RPMI7951 (cell line): ENCODE measurements around the gene ZCCHC10. TPM values are rescaled to one million over a fixed set of nuclear protein-coding genes. Genes with fewer than 3 reads are reported as not detected.
"Not testable (repeated sequence)": the region's sequence is repeated elsewhere in the genome, so short reads cannot be mapped to it uniquely, and the experiment has no call there.

Source experiments
- DNase-seq: peaks from one replicate; pipeline ENCODE4 v3.0.0-alpha.2; 2012; ENCODE audit warnings: low read depth
- total RNA-seq: library from RNA; depleted of rRNA; stranded (reverse); fragments of >200 nt; shearing (Covaris generic); gene quantifications from 2 replicates; pipeline ENCODE4 v1.2.3, GENCODE V29; 2014; rRNA removed

The ZCCHC10 gene
- 20.1 and 33.3 TPM in 2 replicates for total RNA-seq

- DNase-seq = peak; percentile 88
These were observed at the start of gene ZCCHC10 for GRCh38 chr5:133025804-133026663. TSS of gene ZCCHC10 (minus strand) at chr5:133026549. CDS start at chr5:133026537, 12 bp downstream.

GRCh38 chr5:133075572-133076536 lies 49.5 kb upstream of the ZCCHC10 start:
- no peak for DNase-seq

- no peak for DNase-seq
These were observed 45.7 kb upstream of the ZCCHC10 start for GRCh38 chr5:133072021-133072420.

GRCh38 chr5:133066045-133066444 lies 39.7 kb upstream of the ZCCHC10 start:
- no peak for DNase-seq

- DNase-seq = no peak
These were observed 39.1 kb upstream of the ZCCHC10 start for GRCh38 chr5:133065471-133065870.

GRCh38 chr5:133063965-133064364 lies 37.6 kb upstream of the ZCCHC10 start:
- DNase-seq = no peak

GRCh38 chr5:133062276-133062675 lies 35.9 kb upstream of the ZCCHC10 start:
- no peak for DNase-seq

GRCh38 chr5:133059621-133060020 lies 33.3 kb upstream of the ZCCHC10 start:
- no peak for DNase-seq

GRCh38 chr5:133056891-133057290 lies 30.5 kb upstream of the ZCCHC10 start:
- no peak for DNase-seq

GRCh38 chr5:133054697-133055471 lies 28.5 kb upstream of the ZCCHC10 start:
- no peak for DNase-seq

- DNase-seq = no peak
These were observed 27.1 kb upstream of the ZCCHC10 start for GRCh38 chr5:133053448-133053847.

- DNase-seq = peak; percentile 62
These were observed 26.2 kb upstream of the ZCCHC10 start for GRCh38 chr5:133052317-133053175.

GRCh38 chr5:133051542-133052316 lies 25.4 kb upstream of the ZCCHC10 start, which contains the start of gene HSPA4:
TSS of gene HSPA4 (plus strand) at chr5:133052013. CDS start at chr5:133052251, 238 bp downstream.
- DNase-seq = peak; percentile 96

- DNase-seq = no peak
These were observed 24.8 kb upstream of the ZCCHC10 start for GRCh38 chr5:133051061-133051541.

- DNase-seq = no peak
These were observed 24.2 kb upstream of the ZCCHC10 start for GRCh38 chr5:133050521-133050920.

GRCh38 chr5:133049726-133050048 lies 23.3 kb upstream of the ZCCHC10 start:
- no peak for DNase-seq

GRCh38 chr5:133048993-133049725 lies 22.8 kb upstream of the ZCCHC10 start:
- no peak for DNase-seq

- DNase-seq = no peak
These were observed 21.1 kb upstream of the ZCCHC10 start for GRCh38 chr5:133047404-133047803.

GRCh38 chr5:133046560-133046959 lies 20.2 kb upstream of the ZCCHC10 start:
- DNase-seq = not testable (repeated sequence)
